Measurements from ENCODE around the gene ZBTB17. TPM values are rescaled to one million over a fixed set of nuclear protein-coding genes. Genes with fewer than 3 reads are reported as not detected.

Gene ZBTB17
- total and polyA plus RNA-seq, 10 of the 15 experiments (the other 5 are each of a cell fraction or from before 2014, with no cell fraction given), result 0.87 to 59.4 (median 38.7) TPM

- RAD21 ChIA-PET (ENCODE audit: unreplicated experiment), result no interaction called here
- H3K4me3 ChIP-seq, result no peak overlapping the region
- no peak overlapping the region for H3K4me2 ChIP-seq (ENCODE audit: control insufficient read depth, insufficient read depth)
- CTCF ChIA-PET, result no interaction called here
- SMC1A ChIA-PET (ENCODE audit: uncharacterized antibody, unreplicated experiment), result interaction anchor here (0.7 kb wide), 1 partner anchor 39 kb away, joined by 3 read pairs; no protein-coding TSS in a partner anchor
- ATAC-seq (peak; percentile 20; the same call in 2 of the 3 replicates), FAIRE-seq (no peak), DNase-seq (ENCODE audit: low read depth, low spot score) (no peak)
- no peaks in the 10 kb centered on the region for H3K79me2 ChIP-seq (ENCODE audit: control insufficient read depth, insufficient read depth, low read length)
- no peaks in the 10 kb centered on the region for H4K20me1 ChIP-seq (ENCODE audit: control insufficient read depth, insufficient read depth)
- H3K27ac ChIP-seq (ENCODE audit: control insufficient read depth, insufficient read depth), result no peak overlapping the region
- BruUV-seq (replicated peaks), result no TSS peak
- 98% methylated on average over 13 of the region's 13 CpGs for WGBS (ENCODE audit: insufficient coverage, insufficient replicate concordance, low lambda C conversion rate, missing lambda C conversion rate)
- H2AFZ ChIP-seq (ENCODE audit: control insufficient read depth, low read depth, low read length), result no peak overlapping the region
- no peaks in the 10 kb centered on the region for H3K27me3 ChIP-seq (replicated peaks in 1 of 2; ENCODE audit: control insufficient read depth in 2 of 2, insufficient read depth in 2 of 2, low read length in 1 of 2)
- POLR2A ChIA-PET, result no interaction called here
- intact Hi-C loops (cut with micrococcal nuclease; ENCODE audit: unreplicated experiment), result loop anchor here (10.0 kb wide), 1 partner anchor 114 kb away; no protein-coding TSS in a partner anchor
- H3K4me1 ChIP-seq (ENCODE audit: control insufficient read depth, insufficient read depth, low read length), result no peaks in the 10 kb centered on the region
- H3K36me3 ChIP-seq (ENCODE audit: control insufficient read depth in 2 of 2, insufficient read depth in 2 of 2, low read length in 1 of 2), result peaks cover 8 to 69% of the 10 kb centered on the region in 2 experiments
- H3K9ac ChIP-seq (ENCODE audit: control insufficient read depth, insufficient read depth, low read length), result no peak overlapping the region
- TF ChIP-seq POLR2A (IDR thresholded peaks at IDR 0.05; ENCODE audit: low read depth, low read length) (peak; percentile 67), POLR2AphosphoS5 (IDR thresholded peaks at IDR 0.05; ENCODE audit: low read length) (peak; percentile 8; the same call in 1 of the 2 replicates), BCL3 (IDR thresholded peaks at IDR 0.05; ENCODE audit: borderline replicate concordance, insufficient read depth, low read depth, low read length, poor library complexity, severe bottlenecking) (no peak), PML (IDR thresholded peaks at IDR 0.05; ENCODE audit: low read length) (peak; percentile 33; the same call in 1 of the 2 replicates), ATF3 (IDR thresholded peaks at IDR 0.05; ENCODE audit: borderline replicate concordance, extremely low read depth, low read depth, low read length) (no peak), MYB (IDR thresholded peaks at IDR 0.05; ENCODE audit: borderline replicate concordance, low read depth, low read length) (no peak), ZNF274 (IDR thresholded peaks at IDR 0.05; ENCODE audit: insufficient read depth, insufficient read length) (no peak), HCFC1 (IDR thresholded peaks at IDR 0.05; ENCODE audit: low read length) (no peak)
- no peaks in the 10 kb centered on the region for H3K9me3 ChIP-seq (replicated peaks; ENCODE audit: control insufficient read depth, insufficient read depth, low read length)
- in situ Hi-C loops (cut with MboI), result no loop called here
Observed at GRCh38 chr1:15941044-15941840, 34.7 kb downstream of the ZBTB17 start.
